ENCODE measurements around the gene WDR43. TPM values are rescaled to one million over a fixed set of nuclear protein-coding genes. Genes with fewer than 3 reads are reported as not detected.

The WDR43 gene
- polyA plus RNA-seq, 1 donor (not counting 4 experiments of a cell fraction or from before 2014, with no cell fraction given), result 125 TPM

- TF ChIP-seq EZH2 (IDR thresholded peaks at IDR 0.05; ENCODE audit: low read length), result no peak
- TF ChIP-seq CTCF (optimal IDR thresholded peaks at IDR 0.05 in 1 of 3, IDR thresholded peaks at IDR 0.05 in 1 of 3, conservative IDR thresholded peaks at IDR 0.05 in 1 of 3; ENCODE audit: extremely low read depth in 1 of 3, insufficient read depth in 2 of 3, low read length in 3 of 3), result no peak
- no peaks in the 10 kb centered on the region for H3K27me3 ChIP-seq (ENCODE audit: control insufficient read depth, extremely low read depth, insufficient read depth, low read length)
- no peak overlapping the region for H2AFZ ChIP-seq (ENCODE audit: control insufficient read depth, low read length)
- DNase-seq (ENCODE audit: low read depth, low spot score) (no peak), FAIRE-seq (no peak)
- H3K27ac ChIP-seq (ENCODE audit: control insufficient read depth, insufficient read depth, low read length), result no peak overlapping the region
- no peaks in the 10 kb centered on the region for H3K9me3 ChIP-seq (ENCODE audit: control insufficient read depth, low read depth, low read length)
- H3K4me3 ChIP-seq (ENCODE audit: control insufficient read depth in 2 of 3, extremely low read depth in 1 of 3, insufficient read depth in 2 of 3, low read depth in 1 of 3, low read length in 3 of 3), result no peak overlapping the region
- H4K20me1 ChIP-seq (ENCODE audit: control insufficient read depth, extremely low read depth, insufficient read depth, low read length), result no peaks in the 10 kb centered on the region
- no peaks in the 10 kb centered on the region for H3K9me1 ChIP-seq (ENCODE audit: control insufficient read depth, extremely low read depth, insufficient read depth, low read length)
- no peak overlapping the region for H3K4me2 ChIP-seq (ENCODE audit: control insufficient read depth, extremely low read depth, insufficient read depth, low read depth, low read length)
- dilution Hi-C loops (cut with MboI; ENCODE audit: extremely low pct_ligation_motif_present, low sequenced_read_pairs), result no loop called here
- H3K79me2 ChIP-seq (ENCODE audit: control insufficient read depth, insufficient read depth, low read length), result no peaks in the 10 kb centered on the region
- H3K9ac ChIP-seq (ENCODE audit: control insufficient read depth, extremely low read depth, insufficient read depth, low read length), result no peak overlapping the region
- no peaks in the 10 kb centered on the region for H3K36me3 ChIP-seq (ENCODE audit: control insufficient read depth in 2 of 2, extremely low read depth in 1 of 2, insufficient read depth in 2 of 2, low read length in 2 of 2)
- peaks cover 3% of the 10 kb centered on the region for H3K4me1 ChIP-seq (ENCODE audit: control insufficient read depth, extremely low read depth, insufficient read depth, low read length)
Observed at GRCh38 chr2:28970464-28971160, 76.1 kb downstream of the WDR43 start.

- Histone ChIP-seq H3K27ac (ENCODE audit: control insufficient read depth, insufficient read depth, low read length) (no peak overlapping the region), H3K27me3 (ENCODE audit: control insufficient read depth, extremely low read depth, insufficient read depth, low read length) (no peaks in the 10 kb centered on the region), H3K9me1 (ENCODE audit: control insufficient read depth, extremely low read depth, insufficient read depth, low read length) (no peaks in the 10 kb centered on the region), H3K79me2 (ENCODE audit: control insufficient read depth, insufficient read depth, low read length) (no peaks in the 10 kb centered on the region), H3K9me3 (ENCODE audit: control insufficient read depth, low read depth, low read length) (no peaks in the 10 kb centered on the region), H3K4me3 (ENCODE audit: control insufficient read depth in 2 of 3, extremely low read depth in 1 of 3, insufficient read depth in 2 of 3, low read depth in 1 of 3, low read length in 3 of 3) (no peak overlapping the region), H3K36me3 (ENCODE audit: control insufficient read depth in 2 of 2, extremely low read depth in 1 of 2, insufficient read depth in 2 of 2, low read length in 2 of 2) (no peaks in the 10 kb centered on the region), H3K9ac (ENCODE audit: control insufficient read depth, extremely low read depth, insufficient read depth, low read length) (no peak overlapping the region), H3K4me2 (ENCODE audit: control insufficient read depth, extremely low read depth, insufficient read depth, low read depth, low read length) (no peak overlapping the region), H2AFZ (ENCODE audit: control insufficient read depth, low read length) (no peak overlapping the region), H4K20me1 (ENCODE audit: control insufficient read depth, extremely low read depth, insufficient read depth, low read length) (no peaks in the 10 kb centered on the region), H3K4me1 (ENCODE audit: control insufficient read depth, extremely low read depth, insufficient read depth, low read length) (peaks cover 16% of the 10 kb centered on the region)
- FAIRE-seq (peak; percentile 26), DNase-seq (ENCODE audit: low read depth, low spot score) (no peak)
- TF ChIP-seq CTCF (optimal IDR thresholded peaks at IDR 0.05 in 1 of 3, IDR thresholded peaks at IDR 0.05 in 1 of 3, conservative IDR thresholded peaks at IDR 0.05 in 1 of 3; ENCODE audit: extremely low read depth in 1 of 3, insufficient read depth in 2 of 3, low read length in 3 of 3) (no peak), EZH2 (IDR thresholded peaks at IDR 0.05; ENCODE audit: low read length) (no peak)
- dilution Hi-C loops (cut with MboI; ENCODE audit: extremely low pct_ligation_motif_present, low sequenced_read_pairs), result no loop called here
Observed at GRCh38 chr2:28972778-28973335, 78.4 kb downstream of the WDR43 start.
